Measurements from ENCODE around the gene AK8. TPM values are rescaled to one million over a fixed set of nuclear protein-coding genes. Genes with fewer than 3 reads are reported as not detected.

The AK8 gene
- total RNA-seq, 1 experiment from 2014 or later: not detected

- ChIA-PET CTCF (interaction anchor here (0.7 kb wide), 1 partner anchor 20 kb away, joined by 13 read pairs; no protein-coding TSS in a partner anchor), POLR2A (ENCODE audit: low non-redundant PET) (no interaction called here)
- Histone ChIP-seq H3K4me3 (ENCODE audit: low read depth, low read length, poor library complexity, severe bottlenecking) (no peak overlapping the region), H3K4me1 (ENCODE audit: insufficient read depth, low read length, poor library complexity, severe bottlenecking) (no peaks in the 10 kb centered on the region), H3K9me3 (ENCODE audit: low read depth, low read length, poor library complexity, severe bottlenecking) (no peaks in the 10 kb centered on the region), H3K36me3 (ENCODE audit: insufficient read depth, low read length, poor library complexity, severe bottlenecking) (no peaks in the 10 kb centered on the region), H3K27ac (ENCODE audit: low read depth, low read length, poor library complexity, severe bottlenecking) (no peak overlapping the region), H3K27me3 (replicated peaks; ENCODE audit: insufficient read depth, low read depth, low read length, poor library complexity) (peaks cover 17% of the 10 kb centered on the region)
- no peak for DNase-seq (ENCODE audit: low spot score)
- no TSS peak for BruUV-seq (replicated peaks)
- intact Hi-C loops (cut with micrococcal nuclease; ENCODE audit: unreplicated experiment): no loop called here
- TF ChIP-seq EZH2 (IDR thresholded peaks at IDR 0.05; ENCODE audit: borderline replicate concordance, low read depth, low read length, poor library complexity, severe bottlenecking): no peak
- TF ChIP-seq, protein P1, sequence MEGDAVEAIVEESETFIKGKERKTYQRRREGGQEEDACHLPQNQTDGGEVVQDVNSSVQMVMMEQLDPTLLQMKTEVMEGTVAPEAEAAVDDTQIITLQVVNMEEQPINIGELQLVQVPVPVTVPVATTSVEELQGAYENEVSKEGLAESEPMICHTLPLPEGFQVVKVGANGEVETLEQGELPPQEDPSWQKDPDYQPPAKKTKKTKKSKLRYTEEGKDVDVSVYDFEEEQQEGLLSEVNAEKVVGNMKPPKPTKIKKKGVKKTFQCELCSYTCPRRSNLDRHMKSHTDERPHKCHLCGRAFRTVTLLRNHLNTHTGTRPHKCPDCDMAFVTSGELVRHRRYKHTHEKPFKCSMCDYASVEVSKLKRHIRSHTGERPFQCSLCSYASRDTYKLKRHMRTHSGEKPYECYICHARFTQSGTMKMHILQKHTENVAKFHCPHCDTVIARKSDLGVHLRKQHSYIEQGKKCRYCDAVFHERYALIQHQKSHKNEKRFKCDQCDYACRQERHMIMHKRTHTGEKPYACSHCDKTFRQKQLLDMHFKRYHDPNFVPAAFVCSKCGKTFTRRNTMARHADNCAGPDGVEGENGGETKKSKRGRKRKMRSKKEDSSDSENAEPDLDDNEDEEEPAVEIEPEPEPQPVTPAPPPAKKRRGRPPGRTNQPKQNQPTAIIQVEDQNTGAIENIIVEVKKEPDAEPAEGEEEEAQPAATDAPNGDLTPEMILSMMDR (conservative IDR thresholded peaks at IDR 0.05; ENCODE audit: low read depth, low read length): no peak
Observed at GRCh38 chr9:132789719-132790118, 88.4 kb downstream of the AK8 start.

- Histone ChIP-seq H3K27ac (ENCODE audit: low read depth, low read length, poor library complexity, severe bottlenecking) (no peak overlapping the region), H3K4me1 (ENCODE audit: insufficient read depth, low read length, poor library complexity, severe bottlenecking) (no peaks in the 10 kb centered on the region), H3K9me3 (ENCODE audit: low read depth, low read length, poor library complexity, severe bottlenecking) (no peaks in the 10 kb centered on the region), H3K4me3 (ENCODE audit: low read depth, low read length, poor library complexity, severe bottlenecking) (no peak overlapping the region), H3K36me3 (ENCODE audit: insufficient read depth, low read length, poor library complexity, severe bottlenecking) (no peaks in the 10 kb centered on the region), H3K27me3 (replicated peaks; ENCODE audit: insufficient read depth, low read depth, low read length, poor library complexity) (peaks cover 5% of the 10 kb centered on the region)
- no peak for TF ChIP-seq EZH2 (IDR thresholded peaks at IDR 0.05; ENCODE audit: borderline replicate concordance, low read depth, low read length, poor library complexity, severe bottlenecking)
- TF ChIP-seq, protein P1 (conservative IDR thresholded peaks at IDR 0.05; ENCODE audit: low read depth, low read length): no peak
- DNase-seq (ENCODE audit: low spot score): no peak
- intact Hi-C loops (cut with micrococcal nuclease; ENCODE audit: unreplicated experiment): no loop called here
- no TSS peak for BruUV-seq (replicated peaks)
- ChIA-PET POLR2A (ENCODE audit: low non-redundant PET) (no interaction called here), CTCF (no interaction called here)
Observed at GRCh38 chr9:132788378-132788777, 89.7 kb downstream of the AK8 start.

DNA sequence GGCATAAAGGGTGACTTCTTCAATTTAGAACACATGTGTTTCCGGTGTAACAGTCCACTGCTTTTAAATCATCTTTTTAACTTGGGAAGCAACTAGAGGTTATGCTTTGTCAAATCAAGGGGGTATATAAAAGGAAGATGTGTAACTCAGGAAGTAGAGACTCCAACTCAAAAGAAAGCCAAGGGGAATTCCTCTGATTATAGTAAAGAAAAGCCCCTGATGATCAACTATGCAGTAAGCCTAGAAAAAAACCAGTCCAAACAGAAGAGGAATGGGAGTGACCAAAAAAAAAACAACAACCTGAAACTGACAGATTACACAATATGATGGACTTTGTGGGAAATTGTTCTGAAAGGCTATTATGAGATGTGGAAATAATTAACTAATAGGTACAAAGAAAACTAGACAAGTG lies 90.3 kb downstream of the AK8 start:
- Histone ChIP-seq H3K4me3 (ENCODE audit: low read depth, low read length, poor library complexity, severe bottlenecking) (no peak overlapping the region), H3K4me1 (ENCODE audit: insufficient read depth, low read length, poor library complexity, severe bottlenecking) (no peaks in the 10 kb centered on the region), H3K9me3 (ENCODE audit: low read depth, low read length, poor library complexity, severe bottlenecking) (no peaks in the 10 kb centered on the region), H3K36me3 (ENCODE audit: insufficient read depth, low read length, poor library complexity, severe bottlenecking) (no peaks in the 10 kb centered on the region), H3K27me3 (replicated peaks; ENCODE audit: insufficient read depth, low read depth, low read length, poor library complexity) (peaks cover 5% of the 10 kb centered on the region), H3K27ac (ENCODE audit: low read depth, low read length, poor library complexity, severe bottlenecking) (no peak overlapping the region)
- DNase-seq (ENCODE audit: low spot score): peak; percentile 19
- no TSS peak for BruUV-seq (replicated peaks)
- ChIA-PET POLR2A (ENCODE audit: low non-redundant PET) (interaction anchor here (0.5 kb wide), 1 partner anchor 134 kb away, joined by 12 read pairs; no protein-coding TSS in a partner anchor), CTCF (no interaction called here)
- no peak for TF ChIP-seq EZH2 (IDR thresholded peaks at IDR 0.05; ENCODE audit: borderline replicate concordance, low read depth, low read length, poor library complexity, severe bottlenecking)
- TF ChIP-seq, protein P1 (conservative IDR thresholded peaks at IDR 0.05; ENCODE audit: low read depth, low read length): no peak
- intact Hi-C loops (cut with micrococcal nuclease; ENCODE audit: unreplicated experiment): no loop called here
